Stomach (tissue), 9 donors: ENCODE data around the gene TRAIP. TPM values are rescaled to one million over a fixed set of nuclear protein-coding genes. Genes with fewer than 3 reads are reported as not detected.

Experiments used
- DNase-seq, 2 donors: peaks; one replicate each; pipeline versions ENCODE4 v3.0.0 to v3.0.0-alpha.2; 2013 to 2019
- H3K27ac ChIP-seq, 5 donors: fragments of 200-600 bp in 4 of 5; sonication (generic) in 4 of 5; one replicate each; pipeline ENCODE4 v1.5.1; 2013 to 2019; ENCODE audit warnings: mild to moderate bottlenecking in 1 of 5, moderate library complexity in 1 of 5
- H3K27me3 ChIP-seq, 3 donors: fragments of 200-600 bp; sonication (generic); one replicate each; pipeline ENCODE4 v1.5.1; 2017 to 2019; ENCODE audit warnings: mixed run types in 1 of 3
- H3K36me3 ChIP-seq, 4 donors: fragments of 200-600 bp; sonication (generic); 1 replicate in 3 of 4; 2 replicates in 1 of 4; pipeline ENCODE4 v1.5.1; 2016 to 2019
- H3K4me1 ChIP-seq, 4 donors: fragments of 200-600 bp; sonication (generic); one replicate each; pipeline ENCODE4 v1.5.1; 2016 to 2019
- H3K4me3 ChIP-seq, 4 donors: fragments of 200-600 bp; sonication (generic) in 3 of 4; one replicate each; pipeline ENCODE4 v1.5.1; 2016 to 2019; ENCODE audit warnings: mild to moderate bottlenecking in 1 of 4
- H3K9me3 ChIP-seq, 4 donors: fragments of 200-600 bp; sonication (generic); one replicate each; pipeline ENCODE4 v1.5.1; 2016 to 2019
- CTCF ChIP-seq, 7 experiments: fragments of 450-650 bp in 4 of 7; fragments of 200-600 bp in 3 of 7; sonication (generic) in 3 of 7; IDR thresholded peaks; one replicate each; pipeline ENCODE4 v1.5.1; 2016 to 2019; ENCODE audit warnings: antibody characterized with exemption in 7 of 7, control low read depth in 2 of 7, mild to moderate bottlenecking in 1 of 7
- EP300 ChIP-seq: sonication (generic); formaldehyde crosslinking; IDR thresholded peaks from one replicate; pipeline ENCODE4 v1.6.1; 2017; ENCODE audit warnings: antibody characterized with exemption
- POLR2A ChIP-seq, 4 donors: fragments of 450-650 bp; IDR thresholded peaks; one replicate each; pipeline ENCODE4 v1.6.1; 2016; ENCODE audit warnings: antibody characterized with exemption in 4 of 4, control low read depth in 2 of 4, mild to moderate bottlenecking in 1 of 4, moderate library complexity in 1 of 4
- POLR2AphosphoS5 ChIP-seq, 3 donors: sonication (generic); formaldehyde crosslinking; IDR thresholded peaks; one replicate each; pipeline ENCODE4 v1.6.1; 2016; ENCODE audit warnings: antibody characterized with exemption in 3 of 3
- WGBS, 5 donors: extraction: QIAGEN DNeasy Blood & Tissue Kit in 3 of 5; methylation state at CpG; one replicate each; pipeline versions ENCODE4 v1.1.5 to v1.1.7; 2013 to 2018; 5-methylcytosine and 5-hydroxymethylcytosine counted together
- intact Hi-C: fragments of 100-400 bp; cut with DNase I; formaldehyde crosslinking; loops from one replicate; pipeline ENCODE4 v1.15.1; 2023; ENCODE audit warnings: low total_unique reads
- polyA plus RNA-seq, 3 donors: library from polyadenylated mRNA; stranded (reverse); fragments of 200-250 nt; gene quantifications; one replicate each; pipeline ENCODE4 v1.2.3, GENCODE V29; 2013
- total RNA-seq, 5 donors: library from RNA; depleted of rRNA; stranded (reverse); fragments of >200 nt; gene quantifications; one replicate each; pipeline versions ENCODE4 v1.1.0 to v1.2.3, GENCODE V29; 2014 to 2016
- donor health status: healthy with polysubstance abuse.
- donor health status: Bipolar disorder and iron deficiency.
- donor health status: healthy.

TRAIP gene
- total and polyA plus RNA-seq, 8 donors = 1.5 to 7.0 (median 2.5) TPM; not detected in 2

GRCh38 chr3:49794926-49795905 lies 61.1 kb downstream of the TRAIP start:
- Histone ChIP-seq H3K4me3 (no peak overlapping the region), H3K36me3 (no peaks in the 10 kb centered on the region), H3K27ac (no peak overlapping the region), H3K4me1 (peaks cover 0 to 8% (median 0%) of the 10 kb centered on the region in 4 donors), H3K27me3 (no peaks in the 10 kb centered on the region), H3K9me3 (no peaks in the 10 kb centered on the region)
- WGBS, 5 donors = 82 to 91% (median 85%) methylated on average over 11 to 24 of the region's 24 CpGs
- DNase-seq = no peak
- no peak for TF ChIP-seq POLR2A (IDR thresholded peaks at IDR 0.05)
- no peak for TF ChIP-seq CTCF (IDR thresholded peaks at IDR 0.05)
- TF ChIP-seq POLR2AphosphoS5 (IDR thresholded peaks at IDR 0.05) = no peak
- TF ChIP-seq EP300 = no peak
- intact Hi-C loops = no loop called here

GRCh38 chr3:49794431-49794830 lies 61.9 kb downstream of the TRAIP start:
- H3K4me3 ChIP-seq = no peak overlapping the region
- H3K27ac ChIP-seq = no peak overlapping the region
- intact Hi-C loops = no loop called here
- H3K9me3 ChIP-seq = no peaks in the 10 kb centered on the region
- TF ChIP-seq EP300 = no peak
- TF ChIP-seq POLR2A (IDR thresholded peaks at IDR 0.05) = no peak
- TF ChIP-seq POLR2AphosphoS5 (IDR thresholded peaks at IDR 0.05) = no peak
- no peak for TF ChIP-seq CTCF (IDR thresholded peaks at IDR 0.05)
- H3K36me3 ChIP-seq = no peaks in the 10 kb centered on the region
- 72 to 79% (median 72%) methylated on average over 3 to 4 of the region's 4 CpGs for whole genome bisulfite sequencing, 5 donors
- no peak for DNase-seq
- H3K27me3 ChIP-seq = no peaks in the 10 kb centered on the region
- peaks cover 0 to 4% (median 0%) of the 10 kb centered on the region in 4 donors for H3K4me1 ChIP-seq

GRCh38 chr3:49793486-49794085 lies 62.8 kb downstream of the TRAIP start:
- no peak for TF ChIP-seq POLR2AphosphoS5 (IDR thresholded peaks at IDR 0.05)
- TF ChIP-seq EP300 = no peak
- no peak for TF ChIP-seq POLR2A (IDR thresholded peaks at IDR 0.05)
- no peak for TF ChIP-seq CTCF (IDR thresholded peaks at IDR 0.05)
- WGBS, 5 donors = 90 to 95% (median 93%) methylated on average over 11 to 13 of the region's 13 CpGs
- intact Hi-C loops = no loop called here

GRCh38 chr3:49792371-49793150 lies 63.8 kb downstream of the TRAIP start:
- no peak overlapping the region for H3K4me3 ChIP-seq
- no peaks in the 10 kb centered on the region for H3K27me3 ChIP-seq
- no peaks in the 10 kb centered on the region for H3K9me3 ChIP-seq
- intact Hi-C loops = no loop called here
- no peak for TF ChIP-seq CTCF (IDR thresholded peaks at IDR 0.05)
- no peak for TF ChIP-seq EP300
- no peak for TF ChIP-seq POLR2AphosphoS5 (IDR thresholded peaks at IDR 0.05)
- no peak for TF ChIP-seq POLR2A (IDR thresholded peaks at IDR 0.05)
- DNase-seq = no peak
- 86 to 92% (median 90%) methylated on average over 10 of the region's 10 CpGs for WGBS, 5 donors
- H3K27ac ChIP-seq = no peak overlapping the region
- H3K36me3 ChIP-seq = no peaks in the 10 kb centered on the region
- peaks cover 0 to under 1% (median 0%) of the 10 kb centered on the region in 4 donors for H3K4me1 ChIP-seq

More at GRCh38 chr3:49793486-49794085, 62.8 kb downstream of the TRAIP start:
- Histone ChIP-seq H3K9me3 (no peaks in the 10 kb centered on the region), H3K4me1 (no peaks in the 10 kb centered on the region), H3K36me3 (no peaks in the 10 kb centered on the region), H3K27me3 (no peaks in the 10 kb centered on the region), H3K27ac (no peak overlapping the region), H3K4me3 (no peak overlapping the region)
- no peak for DNase-seq
